Karpas-422 (cell line): ENCODE results near the gene S100A4. TPM values are rescaled to one million over a fixed set of nuclear protein-coding genes. Genes with fewer than 3 reads are reported as not detected.
"Not testable (repeated sequence)": the region's sequence is repeated elsewhere in the genome, so short reads cannot be mapped to it uniquely, and the experiment has no call there.

Experiments
- DNase-seq: peaks from one replicate; pipeline ENCODE4 v3.0.0-alpha.2; 2015
- H2AFZ ChIP-seq: fragments of 200-600 bp; sonication (generic); 2 replicates; pipeline ENCODE4 v1.6.1; 2014; ENCODE audit warnings: antibody characterized with exemption, low read length, mixed read lengths
- H3K27ac ChIP-seq: fragments of 200-600 bp; sonication (generic); 2 replicates; pipeline ENCODE4 v1.5.1; 2014; ENCODE audit warnings: mild to moderate bottlenecking, low read length, moderate library complexity
- H3K27me3 ChIP-seq: fragments of 200-600 bp; sonication (generic); 2 replicates; pipeline ENCODE4 v1.6.1; 2014; ENCODE audit warnings: low read length, mixed read lengths
- H3K36me3 ChIP-seq: fragments of 200-600 bp; sonication (generic); 2 replicates; pipeline ENCODE4 v1.6.1; 2014; ENCODE audit warnings: low read length, mixed read lengths; ENCODE audit not compliant: insufficient read depth
- H3K4me1 ChIP-seq: fragments of 200-600 bp; sonication (generic); 2 replicates; pipeline ENCODE4 v1.6.1; 2014; ENCODE audit warnings: mild to moderate bottlenecking, low read length, mixed read lengths
- H3K4me2 ChIP-seq: fragments of 200-600 bp; sonication (generic); 2 replicates; pipeline ENCODE4 v1.6.1; 2014; ENCODE audit warnings: low read length, low read depth, mild to moderate bottlenecking; ENCODE audit not compliant: poor library complexity, severe bottlenecking
- H3K4me3 ChIP-seq: fragments of 200-600 bp; sonication (generic); 2 replicates; pipeline ENCODE4 v1.5.1; 2014; ENCODE audit warnings: mild to moderate bottlenecking, antibody characterized with exemption, low read length, mixed read lengths
- H3K79me2 ChIP-seq: fragments of 200-600 bp; sonication (generic); 2 replicates; pipeline ENCODE4 v1.6.1; 2014; ENCODE audit warnings: mild to moderate bottlenecking, low read length, mixed read lengths
- H3K9ac ChIP-seq: fragments of 200-600 bp; sonication (generic); 2 replicates; pipeline ENCODE4 v1.6.0; 2014; ENCODE audit warnings: low read length
- H3K9me2 ChIP-seq: fragments of 200-600 bp; sonication (generic), shearing (Covaris generic); replicated peaks from 2 replicates; pipeline ENCODE4 v1.6.0; 2014; ENCODE audit warnings: mild to moderate bottlenecking, low read length, moderate library complexity; ENCODE audit not compliant: insufficient read depth
- H3K9me3 ChIP-seq: fragments of 300-700, 200-600 bp; sonication (generic); 2 replicates; pipeline ENCODE4 v1.6.1; 2014; ENCODE audit warnings: low read length, mixed read lengths
- H4K20me1 ChIP-seq: fragments of 200-600 bp; sonication (generic); 2 replicates; pipeline ENCODE4 v1.6.1; 2014; ENCODE audit warnings: mild to moderate bottlenecking, antibody characterized with exemption, low read length, low read depth; ENCODE audit not compliant: insufficient read depth
- total RNA-seq: library from RNA; depleted of rRNA; stranded (reverse); fragments of >200 nt; shearing (Covaris generic); gene quantifications from 2 replicates; pipeline ENCODE4 v1.2.3, GENCODE V29; 2014; ENCODE audit warnings: low replicate concordance

The S100A4 gene
- total RNA-seq, 1 experiment from 2014 or later: not detected

GRCh38 chr1:153583514-153583913, 37.9 kb upstream of the S100A4 start:
- not testable (repeated sequence) for H3K4me3 ChIP-seq, H3K27me3 ChIP-seq, H3K9me3 ChIP-seq, DNase-seq, H3K27ac ChIP-seq, H2AFZ ChIP-seq, H3K9ac ChIP-seq, H3K9me2 ChIP-seq, H3K36me3 ChIP-seq, H3K4me2 ChIP-seq, H3K79me2 ChIP-seq, H3K4me1 ChIP-seq, H4K20me1 ChIP-seq

- H3K4me3 ChIP-seq, H3K27me3 ChIP-seq, H3K4me1 ChIP-seq, H3K79me2 ChIP-seq, H2AFZ ChIP-seq, H3K9ac ChIP-seq, H3K36me3 ChIP-seq, H4K20me1 ChIP-seq, H3K27ac ChIP-seq, DNase-seq, H3K9me3 ChIP-seq, H3K4me2 ChIP-seq, H3K9me2 ChIP-seq: not testable (repeated sequence)
These were observed 37.2 kb upstream of the S100A4 start for GRCh38 chr1:153582836-153583235.

GRCh38 chr1:153578936-153579335, 33.3 kb upstream of the S100A4 start:
- no peaks in the 10 kb centered on the region for H3K9me3 ChIP-seq
- no peak for DNase-seq
- no peak overlapping the region for H3K9ac ChIP-seq
- no peak overlapping the region for H3K4me3 ChIP-seq
- H4K20me1 ChIP-seq: no peaks in the 10 kb centered on the region
- no peaks in the 10 kb centered on the region for H3K79me2 ChIP-seq
- H3K4me2 ChIP-seq: no peak overlapping the region
- H3K4me1 ChIP-seq: no peaks in the 10 kb centered on the region
- no peak overlapping the region for H2AFZ ChIP-seq
- H3K9me2 ChIP-seq: no peaks in the 10 kb centered on the region
- no peak overlapping the region for H3K27ac ChIP-seq
- no peaks in the 10 kb centered on the region for H3K36me3 ChIP-seq
- H3K27me3 ChIP-seq: no peaks in the 10 kb centered on the region

GRCh38 chr1:153578490-153578889, 32.9 kb upstream of the S100A4 start:
- H3K4me1 ChIP-seq: no peaks in the 10 kb centered on the region
- DNase-seq: peak; percentile 16
- no peak overlapping the region for H3K4me3 ChIP-seq
- no peaks in the 10 kb centered on the region for H3K36me3 ChIP-seq
- H3K4me2 ChIP-seq: no peak overlapping the region
- no peak overlapping the region for H2AFZ ChIP-seq
- H3K79me2 ChIP-seq: no peaks in the 10 kb centered on the region
- H3K9me2 ChIP-seq: no peaks in the 10 kb centered on the region
- H3K9me3 ChIP-seq: no peaks in the 10 kb centered on the region
- H3K9ac ChIP-seq: no peak overlapping the region
- H3K27me3 ChIP-seq: no peaks in the 10 kb centered on the region
- H4K20me1 ChIP-seq: no peaks in the 10 kb centered on the region
- H3K27ac ChIP-seq: no peak overlapping the region

GRCh38 chr1:153577624-153578051, 32.0 kb upstream of the S100A4 start:
- no peaks in the 10 kb centered on the region for H3K4me1 ChIP-seq
- H3K27me3 ChIP-seq: no peaks in the 10 kb centered on the region
- no peaks in the 10 kb centered on the region for H3K9me2 ChIP-seq
- no peaks in the 10 kb centered on the region for H3K79me2 ChIP-seq
- H3K4me2 ChIP-seq: no peak overlapping the region
- no peaks in the 10 kb centered on the region for H4K20me1 ChIP-seq
- no peak overlapping the region for H3K9ac ChIP-seq
- H3K36me3 ChIP-seq: no peaks in the 10 kb centered on the region
- no peak overlapping the region for H3K4me3 ChIP-seq
- H2AFZ ChIP-seq: no peak overlapping the region
- H3K9me3 ChIP-seq: no peaks in the 10 kb centered on the region
- DNase-seq: no peak
- H3K27ac ChIP-seq: no peak overlapping the region

GRCh38 chr1:153577138-153577537, 31.5 kb upstream of the S100A4 start:
- H3K9ac ChIP-seq: no peak overlapping the region
- H3K27ac ChIP-seq: no peak overlapping the region
- H3K4me2 ChIP-seq: no peak overlapping the region
- no peak overlapping the region for H3K4me3 ChIP-seq
- no peaks in the 10 kb centered on the region for H3K36me3 ChIP-seq
- DNase-seq: no peak
- no peaks in the 10 kb centered on the region for H3K9me2 ChIP-seq
- no peaks in the 10 kb centered on the region for H3K27me3 ChIP-seq
- no peaks in the 10 kb centered on the region for H3K4me1 ChIP-seq
- H3K9me3 ChIP-seq: no peaks in the 10 kb centered on the region
- no peak overlapping the region for H2AFZ ChIP-seq
- no peaks in the 10 kb centered on the region for H4K20me1 ChIP-seq
- H3K79me2 ChIP-seq: no peaks in the 10 kb centered on the region

GRCh38 chr1:153575497-153575896, 29.9 kb upstream of the S100A4 start:
- H4K20me1 ChIP-seq, H3K9me3 ChIP-seq, H3K9ac ChIP-seq, H3K27me3 ChIP-seq, H3K36me3 ChIP-seq, H3K9me2 ChIP-seq, H3K4me1 ChIP-seq, H2AFZ ChIP-seq, H3K27ac ChIP-seq, H3K4me2 ChIP-seq, DNase-seq, H3K4me3 ChIP-seq, H3K79me2 ChIP-seq: not testable (repeated sequence)

GRCh38 chr1:153575081-153575491, 29.5 kb upstream of the S100A4 start:
- not testable (repeated sequence) for H2AFZ ChIP-seq, H3K9ac ChIP-seq, H3K27ac ChIP-seq, H3K4me1 ChIP-seq, H3K4me3 ChIP-seq, H3K79me2 ChIP-seq, H4K20me1 ChIP-seq, H3K36me3 ChIP-seq, DNase-seq, H3K27me3 ChIP-seq, H3K4me2 ChIP-seq, H3K9me3 ChIP-seq, H3K9me2 ChIP-seq

GRCh38 chr1:153573351-153573750, 27.7 kb upstream of the S100A4 start:
- Histone ChIP-seq H3K36me3 (no peaks in the 10 kb centered on the region), H3K4me1 (peaks cover 3% of the 10 kb centered on the region; the same call in 1 of the 2 replicates), H3K27me3 (no peaks in the 10 kb centered on the region), H3K27ac (no peak overlapping the region), H3K9ac (no peak overlapping the region), H2AFZ (no peak overlapping the region), H3K9me2 (no peaks in the 10 kb centered on the region), H3K9me3 (no peaks in the 10 kb centered on the region), H3K4me2 (no peak overlapping the region), H4K20me1 (no peaks in the 10 kb centered on the region), H3K79me2 (no peaks in the 10 kb centered on the region), H3K4me3 (no peak overlapping the region)
- DNase-seq: no peak
